ENCODE data around the gene CFAP410.

DNA sequence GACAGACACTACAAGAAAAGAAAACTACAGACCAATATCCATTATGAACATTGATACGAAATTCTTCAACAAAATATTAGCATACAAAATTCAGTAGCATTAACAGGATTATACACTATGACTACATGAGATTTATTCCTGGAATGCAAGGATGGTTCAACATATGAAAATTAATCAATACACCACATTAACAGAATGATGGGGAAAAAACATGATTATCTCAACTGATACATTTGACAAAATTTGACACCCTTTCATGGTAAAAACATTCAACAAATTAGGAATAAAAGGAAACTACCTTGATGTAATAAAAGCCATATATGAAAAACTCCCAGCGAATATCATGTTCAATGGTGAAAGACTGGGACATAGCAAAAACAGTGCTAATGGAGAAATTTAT lies 45.8 kb upstream of the CFAP410 start:
- TF ChIP-seq, protein P1, sequence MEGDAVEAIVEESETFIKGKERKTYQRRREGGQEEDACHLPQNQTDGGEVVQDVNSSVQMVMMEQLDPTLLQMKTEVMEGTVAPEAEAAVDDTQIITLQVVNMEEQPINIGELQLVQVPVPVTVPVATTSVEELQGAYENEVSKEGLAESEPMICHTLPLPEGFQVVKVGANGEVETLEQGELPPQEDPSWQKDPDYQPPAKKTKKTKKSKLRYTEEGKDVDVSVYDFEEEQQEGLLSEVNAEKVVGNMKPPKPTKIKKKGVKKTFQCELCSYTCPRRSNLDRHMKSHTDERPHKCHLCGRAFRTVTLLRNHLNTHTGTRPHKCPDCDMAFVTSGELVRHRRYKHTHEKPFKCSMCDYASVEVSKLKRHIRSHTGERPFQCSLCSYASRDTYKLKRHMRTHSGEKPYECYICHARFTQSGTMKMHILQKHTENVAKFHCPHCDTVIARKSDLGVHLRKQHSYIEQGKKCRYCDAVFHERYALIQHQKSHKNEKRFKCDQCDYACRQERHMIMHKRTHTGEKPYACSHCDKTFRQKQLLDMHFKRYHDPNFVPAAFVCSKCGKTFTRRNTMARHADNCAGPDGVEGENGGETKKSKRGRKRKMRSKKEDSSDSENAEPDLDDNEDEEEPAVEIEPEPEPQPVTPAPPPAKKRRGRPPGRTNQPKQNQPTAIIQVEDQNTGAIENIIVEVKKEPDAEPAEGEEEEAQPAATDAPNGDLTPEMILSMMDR (IDR thresholded peaks at IDR 0.05): no peak
- no peak for TF ChIP-seq EZH2 (IDR thresholded peaks at IDR 0.05; ENCODE audit: borderline replicate concordance, insufficient read depth, low read depth, low read length, poor library complexity, severe bottlenecking)

Data from B cell (primary cell).